Ascending aorta (tissue), 2 donors: ENCODE measurements around the gene ESPN. TPM values are rescaled to one million over a fixed set of nuclear protein-coding genes. Genes with fewer than 3 reads are reported as not detected.
"Not testable (repeated sequence)": the region's sequence is repeated elsewhere in the genome, so short reads cannot be mapped to it uniquely, and the experiment has no call there.

Experiments
- DNase-seq, 2 donors: peaks; one replicate each; pipeline ENCODE4 v3.0.0-alpha.2; 2019; ENCODE audit warnings: low spot score in 2 of 2
- H3K27ac ChIP-seq, 2 donors: fragments of 200-600 bp; sonication (generic); one replicate each; pipeline ENCODE4 v1.5.1; 2016 to 2017; ENCODE audit warnings: mild to moderate bottlenecking in 1 of 2
- H3K27me3 ChIP-seq: fragments of 200-600 bp; sonication (generic); one replicate; pipeline ENCODE4 v1.5.1; 2017
- H3K36me3 ChIP-seq, 2 donors: fragments of 200-600 bp; sonication (generic); one replicate each; pipeline ENCODE4 v1.5.1; 2016
- H3K4me1 ChIP-seq, 2 donors: fragments of 200-600 bp; sonication (generic); one replicate each; pipeline ENCODE4 v1.5.1; 2016 to 2017; ENCODE audit warnings: mild to moderate bottlenecking in 1 of 2
- H3K4me3 ChIP-seq, 2 donors: fragments of 200-600 bp; sonication (generic); one replicate each; pipeline ENCODE4 v1.5.1; 2016 to 2017; ENCODE audit warnings: mild to moderate bottlenecking in 1 of 2
- H3K9me3 ChIP-seq, 2 donors: fragments of 200-600 bp; sonication (generic); one replicate each; pipeline ENCODE4 v1.5.1; 2016
- CTCF ChIP-seq, 3 experiments: fragments of 200-600 bp in 2 of 3; fragments of 450-650 bp in 1 of 3; sonication (generic) in 2 of 3; IDR thresholded peaks; one replicate each; pipeline ENCODE4 v1.5.1; 2016 to 2019; ENCODE audit warnings: antibody characterized with exemption in 3 of 3, mild to moderate bottlenecking in 1 of 3, moderate library complexity in 1 of 3
- intact Hi-C: fragments of 100-400 bp; cut with DNase I; formaldehyde crosslinking; loops from one replicate; pipeline ENCODE4 v1.15.1; 2023
- total RNA-seq: library from RNA; depleted of rRNA; stranded (reverse); fragments of >200 nt; gene quantifications from one replicate; pipeline ENCODE4 v1.1.0, GENCODE V29; 2016

Gene ESPN
- total RNA-seq, 1 donor from 2014 or later, result 2.2 TPM

DNA sequence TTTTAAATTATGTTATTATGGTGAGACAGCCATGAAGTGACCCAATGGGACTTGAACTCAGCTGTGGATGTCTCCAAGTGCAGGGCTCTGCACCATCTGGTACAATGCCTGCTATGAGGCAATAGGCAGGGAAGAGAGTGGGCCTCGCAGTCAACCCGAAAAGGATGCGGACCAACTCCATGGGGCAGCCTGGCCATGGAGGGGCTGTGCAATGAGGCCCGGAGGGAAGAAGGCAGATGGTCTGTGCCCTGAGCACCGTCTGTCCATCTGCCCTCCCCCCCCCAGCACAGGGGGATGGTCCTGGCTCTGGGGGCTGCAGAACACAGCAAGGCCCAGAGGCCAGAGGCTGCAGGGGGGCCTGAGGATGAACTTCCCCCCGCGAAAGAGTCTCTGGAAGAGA is 17.0 kb downstream of the ESPN start:
- Histone ChIP-seq H3K36me3 (no peaks in the 10 kb centered on the region), H3K27me3 (peaks cover 9% of the 10 kb centered on the region), H3K4me3 (no peak overlapping the region), H3K9me3 (no peaks in the 10 kb centered on the region), H3K27ac (no peak overlapping the region), H3K4me1 (no peaks in the 10 kb centered on the region)
- intact Hi-C loops, result no loop called here
- no peak for DNase-seq
- TF ChIP-seq CTCF (IDR thresholded peaks at IDR 0.05), result no peak

- DNase-seq, result no peak
- Histone ChIP-seq H3K4me1 (peaks cover 0 to 3% of the 10 kb centered on the region in 2 donors), H3K4me3 (no peak overlapping the region), H3K27ac (no peak overlapping the region), H3K9me3 (no peaks in the 10 kb centered on the region), H3K36me3 (no peaks in the 10 kb centered on the region), H3K27me3 (peaks cover 16% of the 10 kb centered on the region)
- intact Hi-C loops, result no loop called here
- no peak for TF ChIP-seq CTCF (IDR thresholded peaks at IDR 0.05)
Measured at GRCh38 chr1:6443339-6444115, 19.0 kb downstream of the ESPN start.

GRCh38 chr1:6444377-6444776 is 19.8 kb downstream of the ESPN start:
- H3K9me3 ChIP-seq, result no peaks in the 10 kb centered on the region
- peaks cover 22% of the 10 kb centered on the region for H3K27me3 ChIP-seq
- intact Hi-C loops, result no loop called here
- no peaks in the 10 kb centered on the region for H3K36me3 ChIP-seq
- TF ChIP-seq CTCF (IDR thresholded peaks at IDR 0.05), result no peak
- peaks cover 0 to 3% of the 10 kb centered on the region in 2 donors for H3K4me1 ChIP-seq
- no peak overlapping the region for H3K4me3 ChIP-seq
- H3K27ac ChIP-seq, result no peak overlapping the region
- DNase-seq, result no peak

DNA sequence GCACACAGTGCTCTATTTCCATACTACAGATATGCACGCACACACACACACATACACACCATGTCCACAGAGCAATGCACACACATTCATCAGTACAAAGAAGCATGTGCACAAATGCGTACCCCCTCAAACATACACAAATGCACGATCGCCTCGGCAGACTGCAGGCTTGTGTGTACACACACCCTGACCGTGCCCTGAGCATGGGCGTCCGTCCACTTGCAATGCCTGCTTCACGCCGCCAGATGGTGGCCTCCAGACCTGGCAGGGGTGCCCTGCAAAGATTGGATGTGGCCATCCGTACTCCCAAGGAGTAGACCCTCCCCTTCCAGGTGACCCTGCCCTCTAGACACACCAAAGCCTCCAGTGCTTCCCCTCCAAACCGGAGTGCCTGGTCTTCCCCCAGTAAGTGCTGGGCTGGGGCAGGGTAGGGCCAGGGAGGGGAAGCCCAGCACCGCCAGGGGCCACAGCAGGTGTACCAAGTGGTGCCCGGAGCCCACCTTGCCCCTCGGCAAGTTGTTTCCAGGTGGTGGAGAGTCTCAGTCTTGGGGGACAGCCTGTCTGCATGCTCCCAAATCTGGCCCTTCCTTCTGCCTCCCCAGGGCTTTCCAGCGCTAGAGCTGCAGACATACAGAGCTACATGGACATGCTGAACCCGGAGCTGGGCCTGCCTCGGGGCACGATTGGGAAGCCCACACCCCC is 20.6 kb downstream of the ESPN start:
- intact Hi-C loops, result no loop called here
- Histone ChIP-seq H3K36me3 (no peaks in the 10 kb centered on the region), H3K9me3 (no peaks in the 10 kb centered on the region), H3K4me3 (no peak overlapping the region), H3K27ac (no peak overlapping the region), H3K4me1 (peaks cover 0 to 3% of the 10 kb centered on the region in 2 donors), H3K27me3 (peaks cover 22% of the 10 kb centered on the region)
- peak in 2 of 3 experiments; percentile 13 to 38 for TF ChIP-seq CTCF (IDR thresholded peaks at IDR 0.05)
- DNase-seq, result no peak

DNA sequence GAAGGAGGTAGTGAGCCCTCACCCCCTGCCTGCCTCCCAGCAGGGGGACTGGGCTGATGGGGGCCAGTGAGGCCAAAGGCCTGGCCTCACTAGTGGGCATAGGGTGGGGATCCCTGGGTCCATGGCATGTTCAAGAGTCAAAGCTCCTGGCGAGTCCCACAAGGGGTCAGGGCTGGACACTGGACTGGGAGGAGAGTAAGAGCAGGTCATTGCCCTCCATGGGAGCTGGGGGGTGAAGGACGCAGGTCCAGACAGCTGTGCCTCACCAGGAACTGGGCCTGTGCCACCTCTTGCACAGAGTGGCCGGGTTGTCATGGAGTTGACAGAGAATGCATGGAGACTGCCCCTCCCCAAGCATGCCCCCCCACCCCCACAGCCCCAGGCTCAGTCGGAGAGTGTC is 21.4 kb downstream of the ESPN start:
- DNase-seq, H3K4me1 ChIP-seq, H3K36me3 ChIP-seq, H3K4me3 ChIP-seq, intact Hi-C loops, H3K9me3 ChIP-seq, H3K27ac ChIP-seq: not testable (repeated sequence)
- peaks cover 21% of the 10 kb centered on the region for H3K27me3 ChIP-seq

DNA sequence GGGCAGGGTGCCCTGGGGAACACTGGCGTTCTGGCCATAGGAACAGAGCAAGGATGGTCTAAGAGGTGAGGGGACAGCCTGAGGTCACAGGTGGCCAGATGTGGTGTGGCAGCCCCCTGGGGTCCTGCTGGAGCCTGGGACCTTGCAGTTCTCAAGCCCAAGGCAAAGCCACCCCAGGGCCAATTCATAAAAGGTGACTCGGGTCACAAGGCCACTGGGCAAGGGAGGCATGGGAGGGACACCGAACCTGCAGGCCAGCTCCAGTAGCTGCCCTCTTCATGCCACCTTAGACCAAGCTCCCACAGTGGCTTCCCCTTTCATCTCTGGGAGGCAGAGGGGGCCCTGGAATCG is 22.1 kb downstream of the ESPN start:
- H3K4me3 ChIP-seq, result no peak overlapping the region
- H3K36me3 ChIP-seq, result no peaks in the 10 kb centered on the region
- DNase-seq, result no peak
- no peaks in the 10 kb centered on the region for H3K9me3 ChIP-seq
- intact Hi-C loops, result no loop called here
- no peak overlapping the region for H3K27ac ChIP-seq
- no peak for TF ChIP-seq CTCF (IDR thresholded peaks at IDR 0.05)
- H3K27me3 ChIP-seq, result peaks cover 23% of the 10 kb centered on the region
- peaks cover 0 to 3% of the 10 kb centered on the region in 2 donors for H3K4me1 ChIP-seq
